Measurements from ENCODE around the gene OR51B5. TPM values are rescaled to one million over a fixed set of nuclear protein-coding genes. Genes with fewer than 3 reads are reported as not detected.

OR51B5 gene
- total and polyA plus RNA-seq, 2 donors (not counting 3 experiments of a cell fraction or from before 2014, with no cell fraction given), result 0.07 TPM; not detected in 1

DNA sequence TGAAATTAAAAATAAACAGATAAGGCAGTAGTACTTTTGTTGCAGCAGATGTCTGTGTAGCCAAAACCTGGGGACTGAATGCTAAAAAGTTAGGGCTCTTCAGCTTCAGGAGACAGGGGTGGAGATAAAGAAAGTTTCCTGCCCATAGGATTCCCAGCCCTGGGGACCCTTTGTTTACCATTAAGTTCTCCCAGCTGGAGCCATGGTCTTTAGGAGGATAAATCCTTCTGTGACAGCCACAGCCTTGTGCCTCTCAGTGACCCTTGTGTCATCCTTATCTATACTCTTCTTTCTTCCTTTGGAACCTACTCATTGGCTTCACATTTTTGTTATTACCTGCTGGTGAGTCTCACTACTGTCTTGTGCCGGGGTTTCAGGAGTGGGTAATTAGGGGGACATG lies 40.3 kb upstream of the OR51B5 start, which contains the start of gene OR51M1:
TSS of gene OR51M1 (plus strand) at position 237 of the 400 bp plus-strand sequence. CDS start 5,587 bp downstream, outside the sequence.
- H3K9me3 ChIP-seq (replicated peaks; ENCODE audit: control insufficient read depth, insufficient read depth, low read length), result no peaks in the 10 kb centered on the region
- FAIRE-seq (no peak), DNase-seq (ENCODE audit: low read depth, low spot score) (no peak)
- CTCF ChIA-PET, result interaction anchor here (0.9 kb wide), 1 partner anchor 259 kb away, joined by 3 read pairs; no protein-coding TSS in a partner anchor
- H3K79me2 ChIP-seq (ENCODE audit: control insufficient read depth, insufficient read depth, low read length), result no peaks in the 10 kb centered on the region
- no peak within 1 kb of the TSS for H3K4me3 ChIP-seq (replicated peaks in 1 of 3; ENCODE audit: insufficient read depth in 1 of 3, low read depth in 1 of 3, low read length in 3 of 3)
- no peak within 1 kb of the TSS for H2AFZ ChIP-seq (ENCODE audit: low read depth, low read length)
- peaks cover 0 to 2% of the 10 kb centered on the region in 2 experiments for H3K27me3 ChIP-seq (ENCODE audit: control insufficient read depth in 2 of 2, insufficient read depth in 2 of 2, low read length in 2 of 2)
- no peaks in the 10 kb centered on the region for H3K9me1 ChIP-seq (replicated peaks; ENCODE audit: control insufficient read depth, extremely low read depth, insufficient read depth, low read length)
- POLR2A ChIA-PET, result no interaction called here
- no TSS peak for BruUV-seq (replicated peaks)
- H3K4me2 ChIP-seq (ENCODE audit: insufficient read depth, low read length), result no peak within 1 kb of the TSS
- TF ChIP-seq MYC (IDR thresholded peaks at IDR 0.05; ENCODE audit: low read depth, low read length), result no peak
- no peak for TF ChIP-seq FOS (IDR thresholded peaks at IDR 0.05; ENCODE audit: borderline replicate concordance, insufficient read depth, low read length)
- TF ChIP-seq MAX (IDR thresholded peaks at IDR 0.05; ENCODE audit: insufficient read depth, insufficient read length), result no peak
- no peak for TF ChIP-seq CTCF (IDR thresholded peaks at IDR 0.05; ENCODE audit: extremely low read depth in 1 of 2, insufficient read depth in 1 of 2, low read depth in 1 of 2, low read length in 2 of 2)
- TF ChIP-seq EZH2 (IDR thresholded peaks at IDR 0.05; ENCODE audit: borderline replicate concordance, low read depth, low read length, severe bottlenecking), result no peak
- no peak for TF ChIP-seq JUN (IDR thresholded peaks at IDR 0.05; ENCODE audit: borderline replicate concordance, insufficient read depth, insufficient read length, low read depth)
- TF ChIP-seq GATA2 (IDR thresholded peaks at IDR 0.05; ENCODE audit: insufficient read depth, insufficient read length, low read depth, low read length), result no peak
- TF ChIP-seq POLR2AphosphoS5 (IDR thresholded peaks at IDR 0.05; ENCODE audit: insufficient read depth, low read depth, low read length), result no peak
- no peak for TF ChIP-seq POLR2A (IDR thresholded peaks at IDR 0.05; ENCODE audit: low read depth, low read length)
- no peaks in the 10 kb centered on the region for H3K36me3 ChIP-seq (ENCODE audit: control insufficient read depth in 2 of 2, extremely low read depth in 1 of 2, insufficient read depth in 2 of 2, low read length in 2 of 2)
- dilution Hi-C loops (cut with MboI; ENCODE audit: extremely low pct_ligation_motif_present, low sequenced_read_pairs) (no loop called here), intact Hi-C loops (cut with micrococcal nuclease) (loop anchor here (5.0 kb wide), 2 partner anchors 91 to 1196 kb away; no protein-coding TSS in a partner anchor)
- H3K27ac ChIP-seq (ENCODE audit: insufficient read depth, low read depth, low read length), result no peak within 1 kb of the TSS
- H4K20me1 ChIP-seq (replicated peaks; ENCODE audit: control insufficient read depth, extremely low read depth, insufficient read depth, low read length), result no peaks in the 10 kb centered on the region
- no peak within 1 kb of the TSS for H3K9ac ChIP-seq (replicated peaks; ENCODE audit: extremely low read depth, insufficient read depth, low read length)
- no peaks in the 10 kb centered on the region for H3K4me1 ChIP-seq (ENCODE audit: control insufficient read depth, extremely low read depth, insufficient read depth, low read length)

Measured in endothelial cell of umbilical vein (primary cell).